GM18907 (cell line): Measurements from ENCODE around the gene TRPT1.

Source experiments
- ATAC-seq: cut with Tn5 transposase; IDR thresholded peaks from one replicate; pipeline ENCODE4 v1.9.1; 2021; ENCODE audit warnings: mild to moderate bottlenecking, moderate library complexity; ENCODE audit not compliant: unreplicated experiment

The TRPT1 gene

DNA sequence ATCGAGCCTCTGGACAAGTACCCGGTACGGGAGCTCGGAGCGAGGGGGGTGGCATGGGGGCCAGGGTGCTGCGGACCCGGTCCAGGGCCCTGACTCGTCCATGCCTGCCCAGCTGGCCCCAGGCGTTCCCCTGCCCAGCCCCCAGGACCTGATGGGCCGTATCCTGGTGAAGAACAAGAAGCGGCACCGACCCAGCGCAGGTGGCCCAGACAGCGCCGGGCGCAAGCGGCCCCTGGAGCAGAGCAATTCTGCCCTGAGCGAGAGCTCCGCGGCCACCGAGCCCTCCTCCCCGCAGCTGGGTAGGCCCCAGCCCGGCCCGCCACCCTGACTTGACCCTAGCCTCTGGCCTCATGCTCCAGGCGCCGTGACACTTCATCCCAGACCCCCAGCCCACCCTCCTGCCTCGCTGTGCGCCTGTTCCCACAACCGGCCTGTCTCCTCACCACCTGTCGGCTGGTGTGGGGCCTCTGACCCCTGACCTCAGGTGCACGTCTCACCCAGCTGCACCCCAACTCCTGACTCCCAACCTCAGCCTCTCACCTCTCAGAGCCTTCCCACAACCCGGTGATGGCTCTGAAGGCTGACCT, 33.1 kb upstream of the TRPT1 start:
- ATAC-seq, result no peak

DNA sequence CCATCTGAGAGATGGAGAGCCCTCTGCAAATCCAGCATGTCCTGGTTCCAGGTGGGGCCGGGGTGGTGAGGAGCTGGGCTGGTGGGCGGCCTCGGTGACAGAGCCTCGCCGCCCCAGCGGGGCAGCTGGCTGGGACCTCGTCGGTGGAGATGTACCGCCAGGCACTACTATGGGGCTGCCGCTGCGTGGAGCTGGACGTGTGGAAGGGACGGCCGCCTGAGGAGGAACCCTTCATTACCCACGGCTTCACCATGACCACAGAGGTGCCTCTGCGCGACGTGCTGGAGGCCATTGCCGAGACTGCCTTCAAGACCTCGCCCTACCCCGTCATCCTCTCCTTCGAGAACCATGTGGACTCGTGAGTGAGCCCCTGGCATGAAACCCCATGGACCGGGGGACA, 32.4 kb upstream of the TRPT1 start:
- no peak for ATAC-seq

- ATAC-seq, result no peak
Observed at GRCh38 chr11:64256300-64256699, 30.3 kb upstream of the TRPT1 start.

DNA sequence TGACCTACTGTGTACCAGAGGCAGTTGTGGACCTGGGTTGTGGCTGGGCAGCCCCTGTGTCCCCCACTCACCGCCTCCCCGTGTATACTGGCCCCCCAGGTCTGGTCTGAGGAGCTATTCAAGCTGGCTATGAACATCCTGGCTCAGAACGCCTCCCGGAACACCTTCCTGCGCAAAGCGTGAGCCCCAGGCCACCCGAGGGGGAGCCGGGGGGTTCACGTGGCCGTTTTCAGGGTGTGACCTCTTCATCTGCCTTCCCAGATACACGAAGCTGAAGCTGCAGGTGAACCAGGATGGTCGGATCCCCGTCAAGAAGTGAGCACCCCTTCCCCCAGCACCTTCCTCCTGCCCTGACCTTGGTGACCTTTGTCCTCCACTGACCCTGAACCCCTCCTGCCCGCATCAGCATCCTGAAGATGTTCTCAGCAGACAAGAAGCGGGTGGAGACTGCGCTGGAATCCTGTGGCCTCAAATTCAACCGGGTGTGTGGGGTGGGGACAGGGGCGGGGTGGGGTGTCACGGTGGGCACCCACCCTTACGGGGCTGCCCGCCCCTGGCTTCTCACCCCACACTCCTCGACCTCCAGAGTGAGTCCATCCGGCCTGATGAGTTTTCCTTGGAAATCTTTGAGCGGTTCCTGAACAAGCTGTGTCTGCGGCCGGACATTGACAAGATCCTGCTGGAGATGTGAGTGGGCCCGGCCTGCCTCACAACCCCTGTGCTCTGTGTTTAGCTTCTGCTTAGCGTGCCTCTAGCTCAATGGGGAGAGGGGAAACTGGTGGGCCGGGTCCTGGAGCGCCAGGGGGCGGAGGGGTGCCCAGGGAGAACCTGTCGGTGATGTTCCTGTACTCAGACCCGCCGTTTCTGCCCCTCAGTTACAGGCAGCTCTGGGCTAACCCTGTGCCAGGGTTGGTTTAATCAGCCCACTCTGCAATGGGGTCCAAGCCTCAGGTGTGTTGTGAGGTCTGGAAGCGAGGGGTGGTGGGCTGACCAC, 29.4 kb upstream of the TRPT1 start:
- ATAC-seq, result no peak

DNA sequence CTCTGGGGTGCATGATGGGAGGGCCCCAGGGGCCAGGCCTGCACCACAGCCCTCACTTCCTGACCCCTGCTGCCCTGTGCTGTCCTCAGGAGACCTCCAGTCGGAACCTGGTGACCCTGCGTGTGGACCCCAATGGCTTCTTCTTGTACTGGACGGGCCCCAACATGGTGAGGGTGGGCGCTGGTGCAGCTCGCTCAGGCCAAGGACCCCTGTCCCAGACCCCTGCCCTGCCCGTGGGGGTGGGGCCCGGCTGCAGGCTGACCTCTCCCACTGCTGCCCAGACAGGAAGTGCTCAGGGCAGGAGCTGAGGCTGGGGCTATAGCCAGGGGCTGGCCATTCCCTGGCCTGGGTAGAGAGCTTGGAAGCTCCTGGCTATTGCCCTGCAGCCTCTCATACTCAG, 28.3 kb upstream of the TRPT1 start:
- no peak for ATAC-seq

- no peak for ATAC-seq
Observed at GRCh38 chr11:64253481-64253880, 27.5 kb upstream of the TRPT1 start.

GRCh38 chr11:64253043-64253442, 27.1 kb upstream of the TRPT1 start:
- ATAC-seq, result no peak

DNA sequence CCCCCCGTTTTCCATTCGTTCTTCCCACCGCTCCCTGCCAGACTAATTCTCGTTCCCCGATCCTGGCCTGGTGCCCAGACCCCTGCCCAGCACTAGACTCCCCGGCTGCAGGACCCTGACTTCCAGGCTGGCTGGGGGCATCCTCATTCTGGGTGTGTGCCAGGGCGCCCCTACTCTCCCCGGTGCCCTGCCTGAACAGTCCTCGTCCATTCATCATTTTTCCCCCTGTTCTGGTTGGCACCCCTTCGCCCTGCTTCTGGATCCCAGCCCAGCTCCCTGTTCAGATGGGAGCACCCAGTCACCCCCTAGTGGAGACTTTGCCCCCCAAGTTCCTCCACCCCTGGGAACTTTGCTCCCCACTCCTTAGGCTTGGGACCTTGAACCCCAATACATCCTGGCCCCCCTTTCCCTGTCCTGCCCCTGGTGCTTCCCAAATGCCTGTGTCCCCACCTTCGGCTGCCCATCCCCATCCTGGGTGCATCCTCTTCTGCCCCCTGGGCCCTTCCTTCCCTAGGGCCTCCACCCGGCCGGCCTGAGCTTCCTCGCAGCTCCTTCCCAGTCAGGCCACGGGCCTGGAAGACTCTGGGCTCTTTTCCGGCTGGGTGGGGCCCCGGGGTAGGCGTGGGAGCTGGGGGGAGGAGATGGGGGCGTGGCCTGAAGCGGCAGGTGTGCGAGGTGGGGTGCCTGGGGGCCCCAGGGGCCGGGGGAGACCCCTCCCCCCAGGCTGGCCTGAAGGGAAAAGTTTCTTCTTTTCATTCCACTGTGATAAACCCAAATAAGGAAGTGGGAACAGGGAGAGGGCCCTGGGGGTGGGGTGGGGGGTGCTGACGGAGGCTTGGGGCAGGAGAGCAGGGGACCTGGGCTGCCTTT, 26.3 kb upstream of the TRPT1 start:
- no peak for ATAC-seq

GRCh38 chr11:64251753-64252002, 25.7 kb upstream of the TRPT1 start:
- no peak for ATAC-seq

GRCh38 chr11:64251016-64251752, 25.2 kb upstream of the TRPT1 start, which contains the start of gene PLCB3:
PLCB3 (plus strand) TSS chr11:64251530; CDS start chr11:64251650, 120 bp downstream.
- peak; percentile 36 for ATAC-seq

DNA sequence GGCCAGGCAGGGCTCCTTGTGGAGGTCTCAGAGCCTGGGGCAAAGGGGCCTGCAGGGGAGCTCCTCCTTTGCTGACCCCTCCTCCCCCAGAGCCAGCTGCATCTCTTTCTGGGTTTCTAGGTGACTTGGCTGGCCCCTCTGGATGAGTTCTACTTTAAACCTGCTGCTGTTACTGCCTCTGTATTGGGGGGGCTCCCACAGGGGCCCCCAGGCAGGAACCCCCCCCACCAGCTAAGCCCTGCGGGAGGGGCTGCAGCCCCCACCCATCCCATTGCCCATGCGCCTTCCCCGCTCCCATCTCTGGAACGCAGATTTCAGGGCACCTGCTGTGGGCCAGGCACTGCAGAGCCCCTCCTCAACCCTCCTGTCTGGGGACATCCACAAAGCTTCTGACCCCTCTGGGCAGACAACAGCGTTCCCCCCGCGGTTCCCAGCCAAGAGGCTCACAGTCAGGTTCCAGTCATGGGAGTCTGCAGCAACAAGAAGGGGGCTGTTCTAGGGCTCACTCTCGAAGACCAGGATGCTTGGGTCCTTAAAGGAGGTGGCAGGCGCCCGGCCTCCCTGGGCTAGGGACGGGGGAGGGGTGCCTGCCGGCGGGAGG, 24.5 kb upstream of the TRPT1 start:
- no peak for ATAC-seq

GRCh38 chr11:64249563-64250414, 23.8 kb upstream of the TRPT1 start:
- ATAC-seq, result no peak

DNA sequence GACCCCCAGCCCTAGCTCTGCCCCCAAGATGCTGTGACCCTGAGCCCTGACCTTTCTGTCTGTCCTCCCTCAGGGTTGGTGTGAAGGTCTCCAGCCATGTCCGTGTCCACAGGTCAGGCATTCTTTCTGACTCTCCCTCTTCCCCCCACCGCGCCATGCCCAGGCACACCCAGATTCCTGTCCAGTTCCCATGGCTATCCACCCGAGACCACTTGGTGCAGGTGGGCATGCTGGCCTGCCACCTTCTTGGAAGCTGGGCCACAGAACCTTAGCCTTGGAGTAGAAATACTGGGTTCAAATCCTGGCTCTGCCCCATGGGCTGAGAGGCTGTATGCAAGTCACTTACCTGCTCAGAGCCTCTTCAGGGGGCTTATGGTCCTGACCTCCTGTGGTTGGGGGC, 23.1 kb upstream of the TRPT1 start:
- no peak for ATAC-seq

- ATAC-seq, result no peak
Observed at GRCh38 chr11:64248578-64248977, 22.6 kb upstream of the TRPT1 start.

DNA sequence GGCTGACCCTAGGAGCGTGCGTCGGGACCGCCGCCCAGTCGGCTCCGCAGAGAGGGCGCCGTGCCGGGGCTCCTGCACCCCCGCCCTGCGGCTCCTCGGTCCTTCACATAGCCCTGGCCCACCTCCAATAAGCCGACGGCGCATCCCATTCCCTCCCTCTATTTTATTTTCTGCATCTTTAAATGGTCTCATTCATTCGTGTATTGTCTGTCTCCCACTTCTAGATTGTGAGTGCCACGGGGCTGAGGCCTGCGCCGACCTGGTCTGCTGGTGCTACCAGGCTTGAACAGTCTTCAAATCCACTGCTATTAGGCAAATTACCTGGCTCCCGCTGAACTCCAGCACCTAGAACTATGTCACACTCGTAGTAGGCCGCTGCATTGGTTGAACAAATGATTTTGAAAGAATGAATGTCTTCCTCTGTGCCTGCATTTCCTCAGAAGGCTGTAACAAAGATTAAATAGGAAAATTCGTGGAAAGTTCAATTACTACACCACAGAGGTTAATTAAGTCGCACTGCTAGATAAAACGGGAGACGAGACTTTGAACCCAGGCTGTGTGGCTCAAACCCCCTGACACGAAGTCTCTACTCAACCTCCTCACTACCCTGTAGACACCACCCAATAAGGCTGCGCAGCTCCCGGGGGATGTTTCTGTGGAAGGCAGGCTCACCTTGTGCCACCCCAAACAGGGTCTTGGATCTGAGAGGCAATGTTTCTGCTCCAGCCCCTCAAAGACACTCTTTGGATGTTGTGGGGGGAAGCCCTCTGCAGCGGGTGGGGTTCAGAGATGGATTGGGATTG, 21.9 kb upstream of the TRPT1 start:
- ATAC-seq, result no peak

- ATAC-seq, result peak; percentile 28
Observed at GRCh38 chr11:64246871-64247728, 21.1 kb upstream of the TRPT1 start, which contains the start of gene PPP1R14B. PPP1R14B (minus strand) TSS chr11:64246943; CDS start chr11:64246673, 270 bp downstream.

DNA sequence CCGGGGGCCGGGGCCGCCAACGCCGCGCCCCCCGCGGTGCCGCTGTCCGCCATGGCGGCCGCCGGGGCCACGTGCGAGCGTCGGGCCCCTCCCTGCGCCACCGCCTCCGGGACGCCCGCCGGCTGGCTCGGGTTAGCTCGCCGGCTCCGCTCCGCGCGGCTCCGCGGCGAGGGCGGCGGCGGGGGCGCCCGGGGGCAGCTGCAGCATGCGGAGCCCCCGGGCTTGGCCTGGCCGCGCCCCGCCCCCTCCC, 20.6 kb upstream of the TRPT1 start:
- peak; percentile 7 for ATAC-seq
